ENCODE measurements around the gene SH2D4B.

The SH2D4B gene

GRCh38 chr10:80603516-80603915, 65.8 kb downstream of the SH2D4B start:
- Histone ChIP-seq H3K27ac (replicated peaks) (no peak overlapping the region), H3K27me3 (ENCODE audit: insufficient read depth, poor library complexity, severe bottlenecking) (no peaks in the 10 kb centered on the region), H3K4me3 (replicated peaks; ENCODE audit: insufficient read depth, low read length) (no peak overlapping the region)
- TF ChIP-seq, protein P1, sequence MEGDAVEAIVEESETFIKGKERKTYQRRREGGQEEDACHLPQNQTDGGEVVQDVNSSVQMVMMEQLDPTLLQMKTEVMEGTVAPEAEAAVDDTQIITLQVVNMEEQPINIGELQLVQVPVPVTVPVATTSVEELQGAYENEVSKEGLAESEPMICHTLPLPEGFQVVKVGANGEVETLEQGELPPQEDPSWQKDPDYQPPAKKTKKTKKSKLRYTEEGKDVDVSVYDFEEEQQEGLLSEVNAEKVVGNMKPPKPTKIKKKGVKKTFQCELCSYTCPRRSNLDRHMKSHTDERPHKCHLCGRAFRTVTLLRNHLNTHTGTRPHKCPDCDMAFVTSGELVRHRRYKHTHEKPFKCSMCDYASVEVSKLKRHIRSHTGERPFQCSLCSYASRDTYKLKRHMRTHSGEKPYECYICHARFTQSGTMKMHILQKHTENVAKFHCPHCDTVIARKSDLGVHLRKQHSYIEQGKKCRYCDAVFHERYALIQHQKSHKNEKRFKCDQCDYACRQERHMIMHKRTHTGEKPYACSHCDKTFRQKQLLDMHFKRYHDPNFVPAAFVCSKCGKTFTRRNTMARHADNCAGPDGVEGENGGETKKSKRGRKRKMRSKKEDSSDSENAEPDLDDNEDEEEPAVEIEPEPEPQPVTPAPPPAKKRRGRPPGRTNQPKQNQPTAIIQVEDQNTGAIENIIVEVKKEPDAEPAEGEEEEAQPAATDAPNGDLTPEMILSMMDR (IDR thresholded peaks at IDR 0.05; ENCODE audit: insufficient read depth, low read length): no peak
- TF ChIP-seq SPI1 (IDR thresholded peaks at IDR 0.05; ENCODE audit: borderline replicate concordance, low read depth) (no peak), REST (IDR thresholded peaks at IDR 0.05; ENCODE audit: insufficient replicate concordance, low read depth) (no peak), POLR2AphosphoS5 (IDR thresholded peaks at IDR 0.05; ENCODE audit: low read depth) (no peak), GABPA (IDR thresholded peaks at IDR 0.05; ENCODE audit: low read depth) (no peak)
- DNase-seq (ENCODE audit: low read depth in 1 of 2, low spot score in 1 of 2): no peak

- TF ChIP-seq, protein P1 (IDR thresholded peaks at IDR 0.05; ENCODE audit: insufficient read depth, low read length): no peak
- no peak for TF ChIP-seq REST (IDR thresholded peaks at IDR 0.05; ENCODE audit: insufficient replicate concordance, low read depth)
- TF ChIP-seq POLR2AphosphoS5 (IDR thresholded peaks at IDR 0.05; ENCODE audit: low read depth): no peak
- no peak for TF ChIP-seq SPI1 (IDR thresholded peaks at IDR 0.05; ENCODE audit: borderline replicate concordance, low read depth)
- no peak for TF ChIP-seq GABPA (IDR thresholded peaks at IDR 0.05; ENCODE audit: low read depth)
- H3K27ac ChIP-seq (replicated peaks): no peak overlapping the region
- no peak for DNase-seq (ENCODE audit: low read depth in 1 of 2, low spot score in 1 of 2)
- no peak overlapping the region for H3K4me3 ChIP-seq (replicated peaks; ENCODE audit: insufficient read depth, low read length)
- H3K27me3 ChIP-seq (ENCODE audit: insufficient read depth, poor library complexity, severe bottlenecking): no peaks in the 10 kb centered on the region
These were observed 71.0 kb downstream of the SH2D4B start for GRCh38 chr10:80608706-80609105.

- TF ChIP-seq SPI1 (IDR thresholded peaks at IDR 0.05; ENCODE audit: borderline replicate concordance, low read depth) (no peak), POLR2AphosphoS5 (IDR thresholded peaks at IDR 0.05; ENCODE audit: low read depth) (no peak), REST (IDR thresholded peaks at IDR 0.05; ENCODE audit: insufficient replicate concordance, low read depth) (no peak), GABPA (IDR thresholded peaks at IDR 0.05; ENCODE audit: low read depth) (no peak)
- TF ChIP-seq, protein P1 (IDR thresholded peaks at IDR 0.05; ENCODE audit: insufficient read depth, low read length): no peak
- no peak overlapping the region for H3K4me3 ChIP-seq (replicated peaks; ENCODE audit: insufficient read depth, low read length)
- DNase-seq (ENCODE audit: low read depth in 1 of 2, low spot score in 1 of 2): no peak
- H3K27me3 ChIP-seq (ENCODE audit: insufficient read depth, poor library complexity, severe bottlenecking): no peaks in the 10 kb centered on the region
- H3K27ac ChIP-seq (replicated peaks): no peak overlapping the region
These were observed 71.6 kb downstream of the SH2D4B start for GRCh38 chr10:80609331-80609730.

Data from HL-60 (cell line).